A673 (cell line): ENCODE measurements around the gene HERC2. TPM values are rescaled to one million over a fixed set of nuclear protein-coding genes. Genes with fewer than 3 reads are reported as not detected.
"Not testable (repeated sequence)": the region's sequence is repeated elsewhere in the genome, so short reads cannot be mapped to it uniquely, and the experiment has no call there.

Experiments used
- BruUV-seq: library from RNA; stranded (reverse); fragments of 400-500 nt; replicated peaks from 2 replicates; lab custom pipeline; 2021; lab: Mats Ljungman, UMichigan
- CTCF ChIA-PET: fragments of 300-600 bp; sonication (Branson Sonifier 250); formaldehyde crosslinking; loops from one replicate; lab custom pipeline; 2022; ENCODE audit warnings: antibody characterized with exemption; lab: Charles Lee
- POLR2A ChIA-PET: fragments of 300-600 bp; sonication (Branson Sonifier 250); formaldehyde crosslinking; loops from one replicate; lab custom pipeline; 2022; ENCODE audit warnings: antibody characterized with exemption; ENCODE audit not compliant: low non-redundant PET; lab: Charles Lee
- DNase-seq: peaks from one replicate; pipeline ENCODE4 v3.0.0-alpha.2; 2015; ENCODE audit warnings: low spot score
- H3K27ac ChIP-seq: fragments of 200-600 bp; sonication (generic); 2 replicates; pipeline ENCODE4 v1.5.1; 2016; ENCODE audit warnings: mixed run types, low read depth, mild to moderate bottlenecking, mixed read lengths, antibody characterized with exemption, low read length; ENCODE audit not compliant: poor library complexity, severe bottlenecking
- H3K27me3 ChIP-seq: fragments of 200-600 bp; sonication (generic); replicated peaks from 2 replicates; pipeline ENCODE4 v1.6.1; 2017; ENCODE audit warnings: mixed run types, low read depth, mild to moderate bottlenecking, mixed read lengths, antibody characterized with exemption, low read length; ENCODE audit not compliant: insufficient read depth, poor library complexity
- H3K36me3 ChIP-seq: fragments of 200-600 bp; sonication (generic); 2 replicates; pipeline ENCODE4 v1.6.1; 2016; ENCODE audit warnings: mixed run types, mild to moderate bottlenecking, mixed read lengths, antibody characterized with exemption, low read length; ENCODE audit not compliant: insufficient read depth, poor library complexity, severe bottlenecking
- H3K4me1 ChIP-seq: fragments of 200-600 bp; sonication (generic); 2 replicates; pipeline ENCODE4 v1.6.1; 2017; ENCODE audit warnings: mixed run types, mild to moderate bottlenecking, mixed read lengths, antibody characterized with exemption, low read length; ENCODE audit not compliant: insufficient read depth, poor library complexity, severe bottlenecking
- H3K4me3 ChIP-seq: fragments of 200-600 bp; sonication (generic); 2 replicates; pipeline ENCODE4 v1.5.1; 2016; ENCODE audit warnings: low read depth, mixed run types, mild to moderate bottlenecking, mixed read lengths, low read length; ENCODE audit not compliant: poor library complexity, severe bottlenecking
- H3K9me3 ChIP-seq: fragments of 200-600 bp; sonication (generic); 2 replicates; pipeline ENCODE4 v1.6.1; 2016; ENCODE audit warnings: mixed run types, low read depth, mild to moderate bottlenecking, mixed read lengths, antibody characterized with exemption, low read length; ENCODE audit not compliant: poor library complexity, severe bottlenecking
- EZH2 ChIP-seq: fragments of 200-600 bp; sonication (generic); IDR thresholded peaks from 2 replicates; pipeline ENCODE4 v1.6.1; 2017; ENCODE audit warnings: borderline replicate concordance, low read depth, mild to moderate bottlenecking, mixed read lengths, antibody characterized with exemption, low read length; ENCODE audit not compliant: poor library complexity, severe bottlenecking
- intact Hi-C: fragments of 100-400 bp; cut with micrococcal nuclease; formaldehyde crosslinking; loops from one replicate; pipeline ENCODE4 v1.10.0; 2022; ENCODE audit not compliant: unreplicated experiment
- total RNA-seq: library from RNA; stranded (reverse); gene quantifications from 2 replicates; pipeline ENCODE4 v1.2.3, GENCODE V29; 2021
- TF ChIP-seq, protein P1 (sequence below): fragments of 300-800, 200-600 bp; sonication (generic); conservative IDR thresholded peaks from 2 replicates; pipeline ENCODE4 v1.5.1; 2017; ENCODE audit warnings: low read depth, mild to moderate bottlenecking, antibody characterized with exemption, low read length, moderate library complexity, mixed read lengths

The HERC2 gene
- total RNA-seq, 1 experiment from 2014 or later, result 86.1 TPM

DNA sequence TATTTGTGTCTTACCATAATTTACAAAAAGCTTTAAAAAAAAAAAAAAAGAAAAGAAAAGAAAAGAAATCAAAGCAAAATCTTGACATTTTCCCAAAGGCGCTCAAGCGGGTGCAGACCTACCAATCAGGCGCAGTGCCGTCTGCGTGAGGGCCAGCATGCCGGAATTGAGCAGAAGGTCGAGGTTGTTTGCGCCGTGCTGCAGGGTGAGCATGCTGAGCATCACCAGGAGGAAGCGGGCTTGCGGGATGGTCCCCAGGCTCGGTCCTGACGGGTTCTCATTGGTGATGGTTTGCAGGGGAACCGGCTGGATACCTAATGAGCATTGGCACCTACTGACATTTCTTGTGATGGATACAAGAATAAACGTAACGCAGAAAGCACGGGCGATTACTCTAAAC, 93.9 kb downstream of the HERC2 start:
- Histone ChIP-seq H3K27me3 (no peaks in the 10 kb centered on the region), H3K9me3 (no peaks in the 10 kb centered on the region), H3K4me1 (no peaks in the 10 kb centered on the region), H3K36me3 (peaks cover 9% of the 10 kb centered on the region), H3K27ac (no peak overlapping the region), H3K4me3 (no peak overlapping the region)
- TF ChIP-seq EZH2, result no peak
- TF ChIP-seq, protein P1, sequence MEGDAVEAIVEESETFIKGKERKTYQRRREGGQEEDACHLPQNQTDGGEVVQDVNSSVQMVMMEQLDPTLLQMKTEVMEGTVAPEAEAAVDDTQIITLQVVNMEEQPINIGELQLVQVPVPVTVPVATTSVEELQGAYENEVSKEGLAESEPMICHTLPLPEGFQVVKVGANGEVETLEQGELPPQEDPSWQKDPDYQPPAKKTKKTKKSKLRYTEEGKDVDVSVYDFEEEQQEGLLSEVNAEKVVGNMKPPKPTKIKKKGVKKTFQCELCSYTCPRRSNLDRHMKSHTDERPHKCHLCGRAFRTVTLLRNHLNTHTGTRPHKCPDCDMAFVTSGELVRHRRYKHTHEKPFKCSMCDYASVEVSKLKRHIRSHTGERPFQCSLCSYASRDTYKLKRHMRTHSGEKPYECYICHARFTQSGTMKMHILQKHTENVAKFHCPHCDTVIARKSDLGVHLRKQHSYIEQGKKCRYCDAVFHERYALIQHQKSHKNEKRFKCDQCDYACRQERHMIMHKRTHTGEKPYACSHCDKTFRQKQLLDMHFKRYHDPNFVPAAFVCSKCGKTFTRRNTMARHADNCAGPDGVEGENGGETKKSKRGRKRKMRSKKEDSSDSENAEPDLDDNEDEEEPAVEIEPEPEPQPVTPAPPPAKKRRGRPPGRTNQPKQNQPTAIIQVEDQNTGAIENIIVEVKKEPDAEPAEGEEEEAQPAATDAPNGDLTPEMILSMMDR, result no peak
- no TSS peak for BruUV-seq
- intact Hi-C loops, result no loop called here
- POLR2A ChIA-PET, result no interaction called here
- no peak for DNase-seq
- CTCF ChIA-PET, result no interaction called here

DNA sequence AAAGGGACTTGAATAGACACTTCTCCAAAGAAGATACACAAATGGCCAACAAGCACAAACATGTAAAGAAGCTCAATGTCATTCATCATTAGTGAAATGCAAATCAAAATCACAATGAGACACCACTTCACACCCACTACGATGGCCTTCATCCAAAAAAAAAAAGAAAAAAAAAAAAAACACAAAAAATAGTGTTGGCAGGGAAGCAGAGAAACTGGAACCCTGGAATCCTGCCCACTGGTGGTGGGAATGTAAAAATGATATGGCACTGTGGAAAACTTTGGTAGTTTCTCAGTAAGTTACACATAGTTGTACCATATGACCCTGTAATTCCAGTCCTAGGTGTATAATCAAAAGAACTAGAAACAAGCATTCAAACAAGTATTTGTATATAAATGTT, 94.7 kb downstream of the HERC2 start:
- POLR2A ChIA-PET, result not testable (repeated sequence)

DNA sequence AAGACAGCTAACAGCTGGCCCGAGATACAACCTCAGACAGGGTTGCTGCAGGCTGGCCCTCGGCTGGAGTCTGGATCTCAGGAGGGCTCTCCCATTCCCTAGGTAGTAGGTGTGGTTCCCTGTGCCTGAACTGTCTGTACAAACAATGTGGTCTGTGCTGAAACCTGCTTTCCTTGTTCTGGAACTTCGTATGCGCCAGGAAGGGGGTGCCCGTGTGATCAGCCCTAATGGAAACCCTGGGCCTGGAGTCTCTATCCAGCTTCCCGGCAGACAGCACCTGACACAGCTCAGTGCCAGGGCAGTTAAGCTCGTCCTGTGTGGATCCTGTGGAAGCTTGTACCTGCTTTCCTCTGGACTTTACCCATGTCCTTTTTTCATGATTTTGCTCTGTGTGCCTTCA, 99.4 kb downstream of the HERC2 start:
- CTCF ChIA-PET, POLR2A ChIA-PET, intact Hi-C loops, BruUV-seq, H3K4me1 ChIP-seq, H3K27ac ChIP-seq, H3K9me3 ChIP-seq, H3K27me3 ChIP-seq, H3K4me3 ChIP-seq, DNase-seq: not testable (repeated sequence)
- peaks cover 17% of the 10 kb centered on the region for H3K36me3 ChIP-seq

More for the DNA sequence above, 94.7 kb downstream of the HERC2 start:
- H3K4me3 ChIP-seq, intact Hi-C loops, H3K27ac ChIP-seq, BruUV-seq, H3K9me3 ChIP-seq, H3K36me3 ChIP-seq, H3K4me1 ChIP-seq, CTCF ChIA-PET, H3K27me3 ChIP-seq: not testable (repeated sequence)
- DNase-seq, result peak; percentile 59
- TF ChIP-seq, protein P1, result peak; percentile 53

DNA sequence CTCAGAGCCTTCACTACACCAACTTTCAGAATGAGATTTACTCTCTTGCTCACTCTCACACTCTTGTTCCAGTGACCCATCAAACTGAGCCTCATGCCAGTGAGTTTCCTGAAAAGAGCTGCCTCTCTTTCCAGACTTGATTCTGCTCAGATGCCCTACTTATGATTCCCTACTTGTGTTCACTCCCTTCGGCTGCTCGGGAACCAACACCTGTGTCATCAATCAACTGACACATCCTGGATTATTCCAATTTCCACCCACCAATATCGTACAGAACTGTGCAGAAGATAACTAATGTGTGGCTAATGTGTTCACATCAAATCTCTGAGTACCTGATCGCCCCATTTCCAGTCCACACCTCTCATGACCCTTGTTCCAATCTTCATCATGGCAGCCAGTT, 100.3 kb downstream of the HERC2 start:
- CTCF ChIA-PET, H3K27me3 ChIP-seq, H3K4me1 ChIP-seq, intact Hi-C loops, BruUV-seq, H3K27ac ChIP-seq, POLR2A ChIA-PET, H3K4me3 ChIP-seq, H3K9me3 ChIP-seq, DNase-seq: not testable (repeated sequence)
- H3K36me3 ChIP-seq, result peaks cover 17% of the 10 kb centered on the region
